A673 (cell line): Measurements from ENCODE around the gene SELENOS. TPM values are rescaled to one million over a fixed set of nuclear protein-coding genes. Genes with fewer than 3 reads are reported as not detected.

Experiments used
- BruUV-seq: library from RNA; stranded (reverse); fragments of 400-500 nt; replicated peaks from 2 replicates; lab custom pipeline; 2021; lab: Mats Ljungman, UMichigan
- CTCF ChIA-PET: fragments of 300-600 bp; sonication (Branson Sonifier 250); formaldehyde crosslinking; loops from one replicate; lab custom pipeline; 2022; ENCODE audit warnings: antibody characterized with exemption; lab: Charles Lee
- POLR2A ChIA-PET: fragments of 300-600 bp; sonication (Branson Sonifier 250); formaldehyde crosslinking; loops from one replicate; lab custom pipeline; 2022; ENCODE audit warnings: antibody characterized with exemption; ENCODE audit not compliant: low non-redundant PET; lab: Charles Lee
- DNase-seq: peaks from one replicate; pipeline ENCODE4 v3.0.0-alpha.2; 2015; ENCODE audit warnings: low spot score
- H3K27ac ChIP-seq: fragments of 200-600 bp; sonication (generic); 2 replicates; pipeline ENCODE4 v1.5.1; 2016; ENCODE audit warnings: mixed run types, low read depth, mild to moderate bottlenecking, mixed read lengths, antibody characterized with exemption, low read length; ENCODE audit not compliant: poor library complexity, severe bottlenecking
- H3K27me3 ChIP-seq: fragments of 200-600 bp; sonication (generic); replicated peaks from 2 replicates; pipeline ENCODE4 v1.6.1; 2017; ENCODE audit warnings: mixed run types, low read depth, mild to moderate bottlenecking, mixed read lengths, antibody characterized with exemption, low read length; ENCODE audit not compliant: insufficient read depth, poor library complexity
- H3K36me3 ChIP-seq: fragments of 200-600 bp; sonication (generic); 2 replicates; pipeline ENCODE4 v1.6.1; 2016; ENCODE audit warnings: mixed run types, mild to moderate bottlenecking, mixed read lengths, antibody characterized with exemption, low read length; ENCODE audit not compliant: insufficient read depth, poor library complexity, severe bottlenecking
- H3K4me1 ChIP-seq: fragments of 200-600 bp; sonication (generic); 2 replicates; pipeline ENCODE4 v1.6.1; 2017; ENCODE audit warnings: mixed run types, mild to moderate bottlenecking, mixed read lengths, antibody characterized with exemption, low read length; ENCODE audit not compliant: insufficient read depth, poor library complexity, severe bottlenecking
- H3K4me3 ChIP-seq: fragments of 200-600 bp; sonication (generic); 2 replicates; pipeline ENCODE4 v1.5.1; 2016; ENCODE audit warnings: low read depth, mixed run types, mild to moderate bottlenecking, mixed read lengths, low read length; ENCODE audit not compliant: poor library complexity, severe bottlenecking
- H3K9me3 ChIP-seq: fragments of 200-600 bp; sonication (generic); 2 replicates; pipeline ENCODE4 v1.6.1; 2016; ENCODE audit warnings: mixed run types, low read depth, mild to moderate bottlenecking, mixed read lengths, antibody characterized with exemption, low read length; ENCODE audit not compliant: poor library complexity, severe bottlenecking
- CTCF ChIP-seq: fragments of 300-800, 200-600 bp; sonication (generic); conservative IDR thresholded peaks from 2 replicates; pipeline ENCODE4 v1.5.1; 2017; ENCODE audit warnings: low read depth, mild to moderate bottlenecking, antibody characterized with exemption, low read length, moderate library complexity, mixed read lengths
- EZH2 ChIP-seq: fragments of 200-600 bp; sonication (generic); IDR thresholded peaks from 2 replicates; pipeline ENCODE4 v1.6.1; 2017; ENCODE audit warnings: borderline replicate concordance, low read depth, mild to moderate bottlenecking, mixed read lengths, antibody characterized with exemption, low read length; ENCODE audit not compliant: poor library complexity, severe bottlenecking
- intact Hi-C: fragments of 100-400 bp; cut with micrococcal nuclease; formaldehyde crosslinking; loops from one replicate; pipeline ENCODE4 v1.10.0; 2022; ENCODE audit not compliant: unreplicated experiment
- total RNA-seq: library from RNA; stranded (reverse); gene quantifications from 2 replicates; pipeline ENCODE4 v1.2.3, GENCODE V29; 2021

Gene SELENOS
- total RNA-seq, 1 experiment from 2014 or later: 40.1 TPM

GRCh38 chr15:101243420-101243819, 33.9 kb downstream of the SELENOS start:
- no peak for DNase-seq
- POLR2A ChIA-PET: no interaction called here

GRCh38 chr15:101242999-101243336, 34.3 kb downstream of the SELENOS start:
- ChIA-PET CTCF (no interaction called here), POLR2A (no interaction called here)
- H3K4me3 ChIP-seq: no peak overlapping the region
- peaks cover 29% of the 10 kb centered on the region for H3K4me1 ChIP-seq
- H3K36me3 ChIP-seq: no peaks in the 10 kb centered on the region
- TF ChIP-seq EZH2: no peak
- no peak for TF ChIP-seq CTCF
- no peak overlapping the region for H3K27ac ChIP-seq
- no TSS peak for BruUV-seq
- intact Hi-C loops: no loop called here
- no peaks in the 10 kb centered on the region for H3K9me3 ChIP-seq
- H3K27me3 ChIP-seq: no peaks in the 10 kb centered on the region
- DNase-seq: no peak

More at GRCh38 chr15:101243420-101243819, 33.9 kb downstream of the SELENOS start:
- Histone ChIP-seq H3K36me3 (no peaks in the 10 kb centered on the region), H3K27me3 (no peaks in the 10 kb centered on the region), H3K27ac (no peak overlapping the region), H3K9me3 (no peaks in the 10 kb centered on the region), H3K4me1 (peaks cover 29% of the 10 kb centered on the region), H3K4me3 (no peak overlapping the region)
- TF ChIP-seq CTCF: no peak
- TF ChIP-seq EZH2: no peak
- intact Hi-C loops: no loop called here
- CTCF ChIA-PET: no interaction called here
- BruUV-seq: no TSS peak

GRCh38 chr15:101242160-101242998, 34.9 kb downstream of the SELENOS start:
- ChIA-PET CTCF (no interaction called here), POLR2A (no interaction called here)
- H3K4me3 ChIP-seq: no peak overlapping the region
- H3K36me3 ChIP-seq: no peaks in the 10 kb centered on the region
- no peak for TF ChIP-seq CTCF
- TF ChIP-seq EZH2: no peak
- no peak overlapping the region for H3K27ac ChIP-seq
- H3K9me3 ChIP-seq: no peaks in the 10 kb centered on the region
- BruUV-seq: no TSS peak
- H3K4me1 ChIP-seq: peaks cover 29% of the 10 kb centered on the region
- intact Hi-C loops: no loop called here
- DNase-seq: no peak
- no peaks in the 10 kb centered on the region for H3K27me3 ChIP-seq
